ENCODE data around the gene BCAS3.

The BCAS3 gene

DNA sequence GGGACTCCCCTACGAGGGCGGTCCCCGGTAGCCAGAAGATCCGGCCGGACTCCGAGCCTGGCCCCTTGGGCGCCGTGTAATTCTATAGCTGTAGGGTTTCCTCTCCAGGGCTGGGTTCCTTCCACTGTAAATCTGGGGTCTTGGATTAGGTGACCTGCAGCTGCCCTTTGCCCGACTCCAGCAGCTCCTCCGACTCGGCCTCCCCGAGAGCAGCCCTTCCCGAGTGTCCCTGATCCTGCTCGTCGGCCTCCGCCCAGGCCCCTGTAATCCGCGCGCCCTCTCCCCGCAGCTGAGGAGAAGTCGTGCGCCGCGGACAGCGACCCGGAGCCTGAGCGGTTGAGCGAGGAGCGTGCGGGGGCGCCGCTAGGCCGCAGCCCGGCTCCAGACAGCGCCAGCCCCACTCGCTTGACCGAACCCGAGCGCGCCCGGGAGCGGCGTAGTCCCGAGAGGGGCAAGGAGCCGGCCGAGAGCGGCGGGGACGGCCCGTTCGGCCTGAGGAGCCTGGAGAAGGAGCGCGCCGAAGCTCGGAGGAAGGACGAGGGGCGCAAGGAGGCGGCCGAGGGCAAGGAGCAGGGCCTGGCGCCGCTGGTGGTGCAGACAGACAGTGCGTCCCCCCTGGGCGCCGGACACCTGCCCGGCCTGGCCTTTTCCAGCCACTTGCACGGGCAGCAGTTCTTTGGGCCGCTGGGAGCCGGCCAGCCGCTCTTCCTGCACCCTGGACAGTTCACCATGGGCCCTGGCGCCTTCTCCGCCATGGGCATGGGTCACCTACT is 727.4 kb downstream of the BCAS3 start:
- DNase-seq: no peak

DNA sequence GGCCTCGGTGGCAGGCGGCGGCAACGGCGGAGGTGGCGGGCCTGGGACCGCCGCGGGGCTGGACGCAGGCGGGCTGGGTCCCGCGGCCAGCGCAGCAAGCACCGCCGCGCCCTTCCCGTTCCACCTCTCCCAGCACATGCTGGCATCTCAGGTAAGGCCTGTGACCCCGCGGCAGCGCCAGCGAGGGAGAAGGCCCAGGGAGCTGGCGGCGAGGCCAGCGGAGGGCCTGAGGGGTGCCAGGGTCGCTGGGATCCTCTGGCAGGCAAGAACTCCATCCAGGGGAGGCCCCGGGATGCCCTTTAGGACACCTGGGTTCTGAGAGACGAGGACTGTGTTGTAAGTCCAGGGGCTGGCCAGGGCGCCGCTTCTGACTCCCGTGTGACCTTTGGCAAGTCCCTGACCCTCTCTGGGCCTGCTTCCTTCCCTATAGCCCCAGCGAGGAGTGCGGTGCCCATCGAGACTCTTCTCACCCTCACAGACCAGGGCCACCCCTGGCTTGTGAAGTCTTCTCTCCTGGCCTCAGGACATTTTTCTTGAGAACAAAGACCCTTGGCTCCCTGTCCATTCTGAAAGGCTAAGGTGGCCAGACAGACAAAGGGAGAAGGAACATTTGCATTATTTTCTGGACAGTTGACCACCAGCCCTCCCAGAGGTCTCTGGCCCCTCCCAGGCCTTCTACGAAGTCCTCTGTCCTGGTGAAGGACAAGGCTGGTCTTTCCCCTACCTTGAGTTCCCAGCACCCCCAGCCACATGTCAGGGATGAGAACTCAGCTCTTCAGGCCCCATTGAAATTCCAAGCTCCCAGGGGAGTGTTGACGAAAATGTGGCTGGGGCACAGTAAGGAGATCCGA is 728.3 kb downstream of the BCAS3 start:
- no peak for DNase-seq

DNA sequence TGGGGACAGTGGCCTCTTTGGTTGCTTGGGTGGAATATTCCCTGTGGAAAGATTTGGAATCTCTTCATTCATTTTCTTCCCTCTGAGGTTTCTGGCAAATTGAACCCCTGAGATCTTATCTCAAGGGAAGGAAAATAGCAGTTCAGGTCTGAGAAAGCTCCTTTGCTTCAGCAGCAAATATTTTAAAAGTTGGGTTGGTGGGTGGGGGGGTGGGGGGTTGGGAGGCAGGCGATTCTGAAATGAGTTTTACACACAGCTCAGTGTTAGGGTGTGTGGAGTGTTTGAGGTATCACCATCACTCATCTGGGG is 728.8 kb downstream of the BCAS3 start:
- DNase-seq: no peak

DNA sequence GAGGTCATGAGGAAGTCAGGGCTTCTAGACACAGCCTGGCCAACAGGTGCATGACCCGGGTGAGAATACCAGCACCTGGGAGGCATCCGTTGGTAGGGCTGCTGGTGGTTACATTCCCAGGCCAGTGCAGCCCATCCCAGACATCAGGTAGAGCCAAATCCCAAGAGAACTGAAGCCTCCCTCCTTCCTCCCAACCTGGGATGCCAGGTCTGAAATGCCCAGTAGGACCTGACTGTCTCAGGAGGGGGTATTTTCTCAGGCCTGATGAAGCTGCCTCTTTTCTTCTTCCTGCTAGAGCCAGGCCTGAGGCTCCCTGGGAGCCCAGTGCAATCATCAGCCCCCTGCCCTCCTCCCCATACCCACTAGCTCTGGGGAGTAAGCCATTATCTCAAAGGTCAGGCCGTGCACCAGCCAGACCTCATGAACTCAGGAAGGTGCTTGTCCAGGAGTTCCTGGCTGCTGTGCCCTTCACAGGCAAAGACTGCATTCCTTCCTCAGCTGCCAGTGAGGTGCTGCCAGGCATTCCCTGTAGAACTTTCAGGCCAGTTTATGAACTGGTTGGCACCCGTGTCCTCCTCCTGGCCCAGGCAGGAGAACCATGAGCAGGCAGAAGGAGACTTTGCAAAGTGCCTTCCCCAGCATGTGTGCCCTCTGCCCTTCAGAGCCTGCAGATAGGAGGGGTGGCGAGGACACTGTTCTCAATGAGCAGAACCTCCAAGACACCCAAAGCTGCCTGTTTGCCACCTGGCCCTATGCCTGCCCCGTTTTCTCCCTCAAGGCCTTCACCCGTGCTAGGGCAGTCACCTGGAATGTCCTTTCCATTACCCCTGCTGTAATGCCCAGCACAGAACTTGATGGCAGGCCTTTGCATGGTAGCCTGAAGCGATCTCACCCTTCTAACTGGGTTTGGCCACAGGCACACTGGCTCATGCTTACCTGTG is 729.6 kb downstream of the BCAS3 start:
- no peak for DNase-seq

DNA sequence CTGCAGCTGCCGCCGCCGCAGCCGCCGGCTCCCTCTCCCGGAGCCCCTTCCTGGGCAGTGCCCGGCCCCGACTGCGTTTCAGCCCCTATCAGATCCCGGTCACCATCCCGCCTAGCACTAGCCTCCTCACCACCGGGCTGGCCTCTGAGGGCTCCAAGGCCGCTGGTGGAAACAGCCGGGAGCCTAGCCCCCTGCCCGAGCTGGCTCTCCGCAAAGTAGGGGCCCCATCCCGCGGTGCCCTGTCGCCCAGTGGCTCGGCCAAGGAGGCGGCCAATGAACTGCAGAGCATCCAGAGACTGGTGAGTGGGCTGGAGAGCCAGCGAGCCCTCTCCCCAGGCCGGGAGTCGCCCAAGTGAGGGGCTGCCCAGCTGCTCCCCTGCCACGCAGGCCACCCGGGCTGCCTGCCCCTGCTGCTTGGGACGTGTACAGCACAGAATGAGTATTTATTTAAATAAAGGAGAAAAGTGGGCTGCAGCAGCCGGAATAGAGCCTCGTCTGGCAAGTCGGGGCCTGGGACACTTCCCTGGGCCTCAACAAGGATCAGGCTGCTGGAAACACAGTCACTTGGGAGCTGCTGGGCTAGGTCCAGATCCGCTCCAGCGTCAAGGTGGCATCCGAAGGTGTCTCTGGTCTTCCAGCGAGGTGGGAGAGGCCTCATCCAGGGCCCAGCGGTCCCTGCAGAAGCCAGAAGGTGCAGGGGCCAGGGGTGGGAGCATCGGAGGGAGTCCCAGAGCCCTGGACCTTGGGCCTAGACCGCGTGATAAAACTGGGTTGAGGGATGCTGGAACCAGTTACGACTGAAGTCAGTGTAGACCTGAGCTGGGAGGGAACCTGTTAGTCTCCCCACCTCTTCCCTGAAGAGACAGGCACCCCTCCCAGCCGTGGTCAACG is 730.7 kb downstream of the BCAS3 start:
- DNase-seq: no peak

DNA sequence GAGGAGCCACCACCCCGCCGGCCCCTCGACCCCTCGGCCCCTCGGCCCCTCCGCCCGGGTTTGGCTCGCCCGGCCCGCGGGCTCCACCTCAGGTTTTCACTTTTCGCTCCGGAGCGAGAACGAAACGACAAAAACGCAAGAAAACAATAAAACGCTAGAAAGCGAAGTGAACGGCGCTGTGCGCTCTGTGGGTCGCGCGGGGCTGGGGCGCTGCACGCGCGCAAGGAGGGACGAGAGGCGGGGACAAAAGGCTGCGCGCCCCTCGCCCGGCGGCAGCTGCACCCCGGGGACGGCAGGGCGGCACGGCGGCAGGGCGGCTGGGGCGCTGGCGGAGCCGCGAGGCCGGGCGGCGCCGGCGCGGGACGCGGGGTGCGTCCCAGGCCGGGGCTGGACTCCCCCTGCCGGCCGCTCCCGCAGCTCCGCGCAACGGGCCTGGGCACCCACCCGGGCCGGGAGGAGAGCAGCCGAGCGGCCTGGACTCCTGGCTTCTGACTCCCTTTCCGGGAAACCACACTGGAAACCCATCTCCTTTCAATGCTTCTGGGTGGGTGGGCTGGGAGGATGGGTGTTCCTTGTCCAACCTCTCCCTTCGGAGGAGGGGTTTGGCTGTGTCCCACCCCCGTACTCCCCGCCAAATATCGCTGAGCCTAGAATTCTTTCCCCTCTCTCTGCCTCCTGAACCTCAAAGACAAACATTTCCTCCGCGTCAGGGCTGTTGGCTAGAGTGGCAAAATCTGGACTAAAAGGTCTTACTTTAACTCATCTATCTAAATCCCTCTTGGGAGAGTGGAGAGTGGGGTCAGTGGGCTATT is 731.9 kb downstream of the BCAS3 start:
- DNase-seq: no peak

DNA sequence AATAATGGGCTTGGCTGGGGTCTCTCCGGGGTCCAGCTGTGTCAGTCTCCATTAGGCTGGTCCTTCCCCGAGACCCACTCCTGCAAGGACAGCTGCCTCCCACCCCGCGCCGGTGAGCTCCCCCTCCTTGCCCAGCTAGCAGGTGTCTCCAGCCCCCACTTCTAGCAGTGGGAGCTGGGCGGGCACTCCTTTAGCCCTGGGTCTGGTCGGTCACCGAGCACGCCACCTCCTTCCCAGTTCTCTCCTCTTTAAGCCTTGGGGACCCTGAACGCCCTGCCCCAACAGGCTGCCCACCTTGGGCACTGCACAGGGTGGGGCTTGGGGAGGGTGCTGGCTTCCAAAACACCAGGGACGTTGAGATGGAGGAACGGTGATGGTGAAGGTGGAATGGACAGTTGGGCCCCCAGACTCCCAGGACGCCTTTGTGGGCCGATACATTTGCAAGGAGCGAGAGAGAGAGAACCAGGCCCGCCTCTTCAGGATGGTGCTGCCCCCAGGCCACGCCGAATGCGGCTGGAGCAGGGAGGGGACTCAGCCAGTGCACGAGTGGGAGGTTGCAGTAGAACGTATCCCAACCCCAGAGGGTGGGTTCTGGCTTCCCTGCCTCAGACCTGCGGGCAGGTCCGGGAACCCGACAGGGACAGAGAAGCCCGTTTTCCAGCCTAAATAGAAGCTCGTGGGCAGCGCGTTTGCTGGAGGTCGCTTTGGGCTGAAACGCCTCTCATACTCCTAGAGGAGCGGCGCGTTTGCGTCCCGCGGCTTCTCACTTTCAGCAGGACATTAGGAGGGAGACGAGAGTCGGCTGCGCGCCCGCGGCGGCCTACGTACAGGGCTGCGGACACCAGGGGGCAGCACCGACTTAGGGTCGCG is 732.7 kb downstream of the BCAS3 start:
- no peak for DNase-seq

DNA sequence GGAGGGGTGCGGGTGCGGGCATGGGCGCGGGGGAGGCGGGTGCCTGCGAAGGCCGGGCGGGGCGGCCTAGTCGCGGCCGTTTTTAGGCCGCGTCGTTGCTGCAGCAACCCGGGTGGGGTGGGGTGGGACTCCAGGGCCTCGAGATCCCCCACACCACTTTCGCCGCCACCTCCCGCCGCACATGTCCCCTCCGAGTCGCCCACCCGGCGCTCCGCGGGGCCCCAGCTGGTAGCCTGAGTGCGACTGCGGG is 733.3 kb downstream of the BCAS3 start:
- no peak for DNase-seq

DNA sequence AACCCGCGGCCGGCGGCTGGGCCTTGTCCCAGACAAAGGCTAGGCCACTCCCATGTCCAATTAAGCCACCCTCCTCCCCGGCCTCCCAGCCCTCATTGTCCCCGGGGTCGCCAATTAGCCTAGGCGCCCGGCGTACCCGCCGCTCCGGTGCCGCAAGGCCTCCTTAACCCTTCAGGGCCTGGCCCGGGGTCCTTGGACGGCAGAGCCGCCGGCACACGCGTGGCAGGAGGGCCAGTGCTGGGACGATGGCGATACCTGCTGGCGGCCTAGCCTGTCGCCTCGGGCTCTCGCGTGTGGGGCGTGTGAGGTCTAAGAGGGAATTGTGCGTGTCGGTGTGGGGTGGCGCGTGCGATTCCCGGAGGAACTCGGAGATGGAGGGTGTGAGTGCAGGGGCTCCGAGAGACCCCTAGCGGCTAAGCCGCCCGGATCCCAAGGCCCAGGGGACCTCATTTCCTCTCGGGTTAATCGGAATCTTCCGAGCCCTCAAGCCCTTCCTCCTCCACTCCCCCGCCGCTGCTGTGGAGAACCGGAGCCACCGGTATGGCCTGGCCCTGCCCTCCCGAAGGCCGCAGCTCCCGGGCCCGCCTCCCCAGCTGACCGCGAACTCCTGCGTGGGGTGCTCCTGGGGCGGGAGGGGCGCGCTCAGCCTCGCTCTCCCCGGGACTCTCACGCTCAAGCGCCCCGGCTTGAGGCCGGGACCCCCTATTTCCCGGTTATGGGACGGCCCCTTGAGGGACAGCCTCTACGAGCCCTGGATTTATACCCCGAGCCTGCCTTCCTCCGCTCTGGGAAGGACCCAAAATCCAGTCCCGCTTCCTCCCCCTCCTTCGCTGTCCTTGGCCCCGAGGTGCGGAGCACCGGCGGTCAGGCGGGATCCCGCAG is 733.9 kb downstream of the BCAS3 start:
- no peak for DNase-seq

DNA sequence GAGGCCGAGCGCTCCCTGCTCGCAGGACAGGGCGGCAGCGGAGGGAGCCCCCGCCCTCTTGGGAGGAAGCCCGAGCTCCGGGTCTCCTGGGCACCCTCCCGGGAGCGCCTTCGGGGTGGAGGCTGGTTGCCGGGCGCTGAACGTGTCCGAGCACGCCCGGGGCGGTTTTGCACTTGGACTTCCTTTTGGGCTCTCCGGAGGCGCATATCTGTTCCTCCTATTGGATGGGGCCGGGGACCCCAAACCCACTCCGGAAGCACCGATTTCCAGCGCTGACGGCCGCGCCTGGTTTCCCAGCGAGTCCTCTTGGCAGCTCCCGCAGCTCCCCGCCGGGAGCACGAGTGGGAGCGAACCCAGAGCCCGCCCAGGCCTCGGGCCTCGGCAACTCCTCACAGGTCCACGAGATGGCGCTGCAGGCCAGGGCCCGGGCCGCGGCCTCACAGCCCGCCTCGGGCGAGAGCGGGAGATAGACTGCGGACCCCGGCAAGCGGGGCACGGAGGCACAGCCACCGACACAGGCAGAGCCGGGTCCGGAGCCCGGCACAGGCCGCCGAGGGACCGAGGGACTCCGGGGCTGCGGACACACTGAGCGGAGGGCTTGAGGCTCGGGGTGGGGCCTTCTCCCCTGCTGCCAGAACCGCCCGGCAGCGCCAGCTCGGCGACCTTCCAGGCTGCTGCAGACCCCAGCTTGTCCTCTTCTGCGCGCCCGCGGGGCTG is 734.6 kb downstream of the BCAS3 start:
- DNase-seq: peak; percentile 44 to 57

DNA sequence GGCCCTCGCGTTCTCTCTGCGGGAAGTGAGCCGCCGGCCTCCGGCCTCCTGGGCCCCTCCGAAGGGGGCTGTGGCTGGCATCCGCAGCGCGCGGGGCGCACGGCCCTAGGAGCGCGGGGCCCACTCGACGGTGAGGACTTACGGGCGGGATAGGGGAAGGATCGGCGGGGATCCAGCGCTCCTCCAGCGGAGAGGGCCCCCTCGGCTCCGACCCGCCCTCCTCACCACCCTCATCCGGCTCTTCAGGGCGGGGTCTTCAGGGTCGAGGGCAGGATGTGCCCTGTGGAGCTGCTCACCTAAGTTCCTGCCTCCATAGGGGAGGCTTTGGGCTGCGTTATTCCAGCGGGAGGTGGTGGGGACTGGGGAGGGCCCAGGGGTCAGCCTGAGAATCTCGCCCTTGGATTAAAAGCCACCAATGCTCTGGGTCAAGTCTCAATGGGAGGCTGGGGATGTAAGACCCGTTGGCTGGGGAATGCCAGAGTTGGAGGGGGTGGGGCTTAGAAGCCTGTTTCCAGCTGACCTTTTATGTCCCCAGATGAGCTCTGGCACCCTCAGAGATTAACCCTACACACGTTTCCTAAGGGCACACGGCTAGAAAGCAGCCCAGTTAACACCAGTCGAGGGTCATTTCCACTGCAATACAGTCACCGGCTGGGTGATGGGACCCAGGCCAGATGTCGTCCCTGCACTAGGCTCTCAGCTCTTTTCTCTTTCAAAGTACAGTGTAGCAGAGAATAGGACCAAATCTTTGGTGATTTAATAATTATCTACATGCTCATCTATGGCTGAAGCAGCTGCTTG is 735.4 kb downstream of the BCAS3 start:
- no peak for DNase-seq

DNA sequence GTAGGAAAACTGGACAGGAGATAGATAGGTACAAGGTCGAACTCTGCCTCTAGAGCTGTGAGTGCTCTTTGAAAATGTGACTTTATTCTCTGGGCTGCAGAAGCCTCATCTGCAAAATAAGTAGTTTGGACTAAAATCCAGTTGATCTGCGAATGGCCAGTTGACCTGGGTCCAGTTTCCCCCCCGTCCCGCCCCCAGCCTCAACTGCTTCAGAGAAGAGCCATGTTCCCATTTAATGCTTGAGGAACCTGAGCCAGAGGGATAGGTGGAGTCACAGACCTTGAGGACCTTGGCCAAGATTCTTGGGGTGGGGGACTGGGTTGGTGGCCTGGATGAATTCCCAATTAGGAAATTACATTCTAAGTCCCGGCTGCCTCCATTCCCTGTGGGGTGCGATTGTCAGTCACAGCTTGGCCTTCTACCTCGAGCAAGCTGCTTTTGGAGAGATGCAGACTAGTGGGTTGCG is 736.0 kb downstream of the BCAS3 start:
- no peak for DNase-seq

DNA sequence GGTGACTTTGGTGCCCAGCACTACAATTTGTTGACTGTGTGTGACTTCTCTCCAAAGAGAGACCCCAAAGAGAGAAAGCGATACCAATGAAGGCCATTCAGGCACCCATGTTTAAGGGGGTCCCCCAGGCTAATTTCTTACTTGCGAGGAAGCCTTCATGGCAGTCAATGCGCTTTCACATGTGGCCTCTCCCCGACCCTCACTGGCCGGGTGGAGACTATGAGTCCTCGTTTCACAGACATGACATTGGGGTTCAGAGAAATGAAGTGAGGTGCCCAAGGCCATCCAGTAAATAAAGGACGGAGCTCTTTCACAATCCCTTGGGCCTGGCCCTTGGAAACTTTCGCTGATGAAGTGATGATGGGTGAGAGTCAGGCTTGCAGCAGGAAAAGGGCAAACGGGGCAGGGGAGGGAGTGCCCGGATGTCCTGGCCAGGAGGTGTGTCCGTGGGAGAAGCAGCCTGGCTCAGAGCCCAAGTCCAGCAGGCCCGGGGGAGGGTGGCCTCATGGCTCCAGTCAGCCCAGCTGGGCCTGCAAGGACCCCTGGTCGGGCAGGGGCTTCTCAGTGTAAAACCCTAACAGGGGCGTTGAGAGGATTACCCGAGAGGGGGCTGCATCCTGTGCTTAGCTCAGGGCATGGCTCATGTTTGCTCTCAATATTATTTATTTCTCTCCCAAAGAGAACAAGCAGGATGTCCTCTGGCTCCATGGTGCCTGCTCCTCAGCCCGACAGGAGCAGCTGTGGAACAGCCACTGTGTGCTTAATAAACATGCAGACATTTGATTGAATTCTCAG is 736.7 kb downstream of the BCAS3 start:
- DNase-seq: no peak

DNA sequence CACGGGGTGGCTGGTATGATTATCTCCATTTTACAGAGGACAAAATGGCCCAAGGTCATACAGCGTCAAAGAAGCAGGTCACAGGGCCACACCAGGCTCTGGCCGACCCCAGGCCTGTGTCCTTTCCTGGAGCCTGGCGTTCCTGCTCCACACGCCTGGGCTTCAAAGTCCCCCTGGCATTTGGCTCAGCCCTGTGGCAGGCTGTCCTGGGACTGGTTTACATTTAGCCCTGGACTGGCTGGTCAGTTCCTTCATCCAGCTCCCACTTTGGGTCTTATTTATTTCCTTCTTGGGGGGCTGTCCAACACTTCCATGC is 737.2 kb downstream of the BCAS3 start:
- no peak for DNase-seq

DNA sequence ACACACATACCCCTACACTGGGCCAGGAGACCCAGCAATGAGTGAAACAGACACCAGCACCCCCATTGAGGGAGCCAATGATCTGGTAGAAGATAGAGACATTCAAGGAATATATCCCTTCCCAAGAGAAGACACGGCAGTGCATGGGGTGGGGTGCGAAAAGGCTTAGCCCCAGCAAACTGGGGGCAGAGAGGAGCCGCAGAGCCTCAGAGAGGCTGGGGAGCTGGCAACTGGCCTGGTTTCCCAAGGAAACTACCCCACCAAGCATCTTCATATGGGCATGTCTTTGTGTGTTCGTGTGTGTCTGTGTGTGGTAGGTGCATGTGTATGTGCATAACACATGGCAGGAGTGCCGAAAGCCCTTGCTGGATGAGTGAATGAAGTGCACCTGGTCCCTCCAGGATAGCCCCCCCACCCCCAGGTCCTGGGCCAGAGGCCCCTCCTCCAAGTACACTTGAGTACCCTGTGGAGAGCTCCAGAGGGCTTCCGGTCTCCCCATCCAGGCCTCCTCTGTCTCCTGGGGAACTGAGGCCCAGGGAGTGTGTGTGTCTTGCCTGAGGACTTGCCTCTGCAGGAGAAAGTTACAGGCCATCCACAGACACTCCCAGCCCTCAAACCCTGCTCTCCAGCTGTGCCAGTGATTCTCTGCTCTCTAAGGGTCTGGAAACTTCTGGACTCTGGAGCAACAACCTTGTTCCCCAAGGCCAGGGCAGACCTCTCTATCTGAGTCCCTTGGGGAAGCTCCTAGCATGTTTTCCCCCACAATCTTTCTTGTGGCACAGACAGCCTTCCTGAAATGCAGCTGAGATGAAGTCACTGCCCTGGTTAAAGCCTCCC is 737.9 kb downstream of the BCAS3 start:
- no peak for DNase-seq

DNA sequence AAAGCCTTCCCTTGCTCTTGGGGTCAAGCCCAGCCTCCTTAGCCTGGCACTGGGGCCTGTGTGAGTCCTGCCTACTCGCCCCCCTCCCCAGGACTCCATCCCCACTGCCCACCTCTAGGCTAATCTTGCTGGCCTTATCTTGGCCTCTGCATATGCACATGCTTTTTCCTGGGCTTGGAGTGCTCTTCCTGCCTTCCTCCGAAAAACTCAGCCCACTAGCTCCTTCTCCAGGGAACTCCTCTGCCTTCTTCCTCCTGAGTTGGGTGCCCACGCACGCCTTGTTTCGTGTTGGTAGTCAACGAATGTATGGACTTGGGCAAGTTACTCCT is 738.5 kb downstream of the BCAS3 start:
- no peak for DNase-seq
